ENCODE measurements around the gene FBXW12.
"Not testable (repeated sequence)": the region's sequence is repeated elsewhere in the genome, so short reads cannot be mapped to it uniquely, and the experiment has no call there.

Gene FBXW12

DNA sequence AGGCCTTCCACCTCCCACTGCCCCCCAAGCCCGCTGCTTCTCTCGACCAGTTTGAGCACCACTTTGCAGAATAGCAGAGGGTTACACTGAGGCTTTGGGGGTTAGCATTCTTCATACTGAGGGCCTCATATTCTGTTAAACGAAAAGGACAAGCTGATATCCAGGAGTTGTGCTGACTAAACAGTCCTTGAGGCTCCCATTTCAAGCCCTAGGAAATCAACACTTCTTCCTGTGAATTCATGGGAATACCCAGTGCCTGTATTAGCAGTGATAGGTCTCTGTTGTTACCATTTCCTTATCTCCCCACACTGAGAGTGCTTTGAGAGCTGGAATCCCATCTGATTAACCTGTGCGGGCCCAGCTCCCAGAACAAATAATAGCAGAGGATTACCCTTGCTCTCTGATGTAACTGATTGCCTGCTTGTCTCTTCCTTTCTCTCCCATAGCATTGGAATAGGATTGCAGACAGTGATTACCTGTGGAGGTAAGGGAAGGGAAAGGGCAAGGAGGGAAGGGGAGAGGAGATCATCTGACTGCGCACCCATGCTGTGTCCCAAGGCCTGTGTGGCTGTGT is 930 bp downstream of the FBXW12 start:
- DNase-seq: no peak

DNA sequence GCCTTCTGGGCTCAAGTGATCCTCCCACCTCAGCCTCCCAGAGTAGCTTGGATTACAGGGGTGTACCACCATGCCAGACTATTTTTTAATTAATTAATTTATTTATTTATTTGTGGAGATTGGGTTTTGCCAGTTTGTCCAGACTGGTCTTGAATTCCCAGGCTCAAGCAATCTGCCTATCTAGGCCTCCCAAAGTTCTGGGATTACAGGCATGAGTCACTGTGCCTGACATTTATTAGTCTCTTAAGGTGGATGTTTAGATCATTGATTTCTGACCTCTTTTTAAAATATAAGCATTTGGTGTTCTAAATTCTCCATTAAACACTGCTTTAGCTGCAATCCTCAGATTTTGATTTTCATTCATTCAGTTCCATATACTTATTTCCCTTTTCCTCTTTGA is 15.6 kb downstream of the FBXW12 start:
- DNase-seq: no peak

DNA sequence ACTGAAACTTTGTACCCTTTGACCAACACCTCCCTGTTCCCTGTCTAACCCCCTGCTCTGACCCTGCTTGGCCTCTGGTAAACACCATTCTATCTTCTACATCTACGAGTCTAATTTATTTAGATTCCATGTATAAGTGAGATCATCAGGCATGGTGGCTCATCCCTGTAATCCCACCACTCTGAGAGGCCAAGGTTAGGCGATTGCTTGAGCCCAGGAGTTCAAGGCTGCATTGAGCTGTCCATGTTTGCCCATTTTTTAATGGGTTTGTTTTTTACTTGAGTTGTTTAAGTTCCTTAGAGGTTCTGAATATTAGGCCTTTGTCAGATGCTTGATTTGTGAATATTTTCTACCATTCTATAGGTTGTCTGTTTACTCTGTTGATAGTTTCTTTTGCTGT is 16.9 kb downstream of the FBXW12 start:
- no peak for DNase-seq

DNA sequence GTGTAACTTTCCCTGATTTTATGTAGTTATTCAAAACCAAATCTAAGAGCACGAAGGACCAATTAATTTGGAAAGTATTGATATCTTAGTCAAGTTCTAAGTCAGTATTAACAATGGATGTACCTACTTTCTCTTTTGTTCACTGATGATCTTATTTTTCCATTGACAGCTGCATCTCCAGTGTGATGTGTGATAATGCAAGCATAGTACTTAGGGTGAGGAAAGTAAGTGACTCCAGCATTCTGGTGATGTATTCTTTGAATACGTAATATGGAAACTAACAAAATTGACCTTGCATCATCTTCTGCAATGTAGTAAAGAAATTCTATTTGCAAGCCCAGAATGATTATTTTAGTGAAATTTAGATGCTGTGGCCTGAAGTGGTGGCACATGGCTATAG is 22.4 kb downstream of the FBXW12 start:
- no peak for DNase-seq

DNA sequence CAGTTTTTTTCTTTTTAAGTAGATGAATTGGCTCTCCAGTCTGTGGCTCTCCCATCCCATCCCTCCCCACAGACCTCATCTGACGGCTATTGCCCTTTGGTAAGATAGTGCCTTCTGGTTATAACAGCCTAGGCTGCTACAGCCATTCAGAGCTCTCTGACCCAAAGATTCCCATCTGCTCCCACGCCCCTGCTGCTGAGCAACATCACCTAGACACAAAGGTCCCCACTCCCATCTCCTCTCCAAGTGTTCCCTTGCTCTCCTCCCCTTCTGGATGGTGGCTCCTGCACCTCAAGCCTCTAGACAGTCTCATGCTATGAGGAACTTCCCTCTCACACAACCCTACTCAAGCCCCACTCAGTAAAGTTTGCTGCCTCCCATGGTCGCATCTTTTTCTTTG is 23.7 kb downstream of the FBXW12 start:
- DNase-seq: no peak

DNA sequence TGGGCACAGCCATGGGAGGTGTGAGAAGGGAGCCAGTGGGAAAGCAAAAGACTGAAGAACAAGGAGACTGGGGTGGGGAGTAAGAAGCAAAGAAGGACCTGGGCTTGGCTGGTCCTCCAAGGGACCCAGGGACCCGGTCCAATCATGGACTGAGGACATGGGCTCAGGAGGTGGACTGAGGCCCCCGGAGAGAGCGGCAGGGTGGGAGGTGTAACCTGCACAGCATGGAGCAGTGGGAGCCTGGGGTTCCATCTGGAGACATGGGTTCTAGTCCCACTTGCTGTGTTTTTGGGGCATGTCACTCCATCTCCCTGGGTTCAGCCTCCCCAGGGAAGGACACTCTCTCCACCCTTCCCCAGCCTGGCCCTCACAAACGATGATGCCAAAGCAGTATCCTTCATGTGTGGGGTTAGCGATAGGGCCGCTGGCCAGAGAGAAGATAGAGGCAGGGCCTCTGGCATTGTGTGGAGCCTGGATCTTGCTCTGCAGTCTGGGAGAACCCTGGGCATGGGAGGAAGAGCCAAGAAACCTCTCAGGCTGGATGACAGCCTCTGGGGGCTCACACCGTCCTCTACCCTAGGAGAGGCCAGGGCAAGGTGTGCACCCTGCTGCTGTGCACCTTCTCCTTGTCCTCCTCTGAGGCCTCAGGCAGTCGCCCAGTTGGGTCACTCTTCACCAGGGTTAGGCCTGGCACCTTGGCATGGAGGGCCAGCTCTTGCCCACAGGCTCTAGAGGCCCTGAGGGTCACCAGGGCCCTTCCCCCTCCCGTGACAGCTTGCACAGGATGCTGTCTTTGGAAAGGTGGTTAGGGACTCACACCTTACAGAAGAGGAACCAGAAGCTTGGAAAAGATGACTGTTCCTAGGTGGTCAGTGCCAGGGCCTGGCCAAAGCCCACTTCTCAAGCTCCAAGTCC is 26.0 kb downstream of the FBXW12 start:
- DNase-seq: no peak

DNA sequence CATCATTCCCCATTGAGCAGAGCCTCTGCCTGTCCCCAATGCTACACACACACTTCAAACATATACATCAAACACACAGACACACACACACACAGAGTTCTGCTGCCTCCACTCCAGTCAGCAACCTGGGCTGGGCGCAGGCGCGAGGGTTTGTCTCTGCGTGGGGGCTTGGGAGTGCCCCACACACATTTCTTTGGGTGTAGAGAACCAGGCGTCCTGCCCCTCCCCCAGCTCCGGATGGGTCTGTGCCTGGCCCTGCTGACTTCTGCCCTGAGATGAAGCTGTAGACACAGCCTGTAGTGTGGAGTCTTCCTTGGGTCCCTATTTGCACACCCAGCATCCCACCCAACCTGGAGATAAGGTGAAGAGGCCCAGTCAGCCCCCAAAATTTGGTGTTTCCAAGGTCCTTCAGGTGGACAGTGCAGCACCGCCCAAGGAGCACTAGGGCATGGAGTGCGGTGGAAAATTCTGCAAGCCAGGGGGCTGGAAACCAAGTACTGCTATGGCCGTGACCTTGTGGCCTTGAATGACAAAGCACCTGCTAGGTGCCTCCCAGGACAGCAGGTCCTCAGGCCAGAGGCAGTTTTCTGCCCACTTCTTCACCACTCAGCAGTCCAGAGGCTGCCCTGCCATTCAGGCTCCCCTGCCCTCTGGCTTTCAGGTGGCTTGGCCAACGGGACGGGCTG is 26.8 kb downstream of the FBXW12 start:
- DNase-seq: no peak

DNA sequence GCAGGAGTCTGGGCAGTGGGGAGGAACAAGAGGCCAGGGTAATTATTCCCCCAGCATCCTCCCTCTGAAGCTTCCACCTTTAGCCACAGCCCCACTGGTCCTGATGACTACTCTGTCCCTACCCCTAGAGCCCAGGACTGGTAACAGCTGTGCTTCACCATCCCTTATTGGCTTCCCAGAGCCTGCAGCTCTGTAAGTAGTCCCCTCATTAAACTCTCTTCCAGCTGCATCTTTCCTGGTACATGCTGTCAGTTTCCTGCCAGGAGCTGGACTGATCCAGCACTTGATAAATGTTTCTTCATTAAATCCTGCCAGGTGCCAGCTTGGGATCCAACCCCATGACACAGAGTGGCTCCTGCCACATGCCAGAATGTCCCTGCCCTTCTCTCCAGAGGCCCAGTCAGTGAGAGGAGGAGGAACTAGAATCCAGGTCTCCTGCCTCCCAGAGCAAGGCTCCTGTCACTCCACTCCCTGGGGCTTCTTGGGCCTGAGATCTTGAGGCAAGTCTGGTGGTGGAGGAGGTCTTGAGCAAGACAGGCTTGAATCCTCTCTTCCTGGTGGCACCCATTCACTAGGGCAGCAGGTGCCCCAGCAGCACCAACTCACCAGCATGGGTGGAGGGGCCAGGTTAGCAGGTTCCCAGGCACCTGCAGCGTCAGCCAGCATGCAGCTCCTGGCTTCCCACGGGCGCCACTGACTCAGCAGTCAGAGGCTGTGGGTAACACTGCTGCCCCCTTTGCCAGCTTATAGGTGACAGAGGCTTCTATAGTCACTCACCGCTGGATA is 27.6 kb downstream of the FBXW12 start:
- no peak for DNase-seq

DNA sequence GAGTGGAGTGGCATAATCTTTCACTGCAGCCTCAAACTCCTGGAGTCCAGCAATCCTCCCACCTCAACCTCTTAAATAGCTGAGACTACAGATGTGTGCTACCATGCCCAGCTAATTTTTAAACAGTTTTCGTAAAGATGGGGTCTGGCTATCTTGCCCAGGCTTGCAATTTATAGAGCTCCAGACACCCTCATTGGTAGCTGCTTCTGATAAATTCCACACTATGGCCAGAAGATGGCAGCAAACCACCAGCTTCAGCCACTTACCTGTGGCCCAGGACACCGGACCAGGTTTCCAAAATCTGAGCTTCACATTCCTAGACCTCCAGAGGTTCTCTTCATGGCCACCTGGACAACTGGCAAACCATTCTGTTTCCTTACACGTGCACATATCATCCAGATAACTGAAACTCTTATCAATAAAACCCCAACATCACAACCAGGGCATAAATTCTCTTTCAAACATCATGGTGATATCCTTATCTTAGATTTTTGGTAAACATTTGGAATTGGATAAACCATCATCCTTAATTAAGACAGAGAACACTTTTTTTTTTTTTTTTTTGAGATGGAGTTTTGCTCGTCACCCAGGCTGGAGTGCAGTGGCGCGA is 28.9 kb downstream of the FBXW12 start:
- DNase-seq: peak; percentile 73

DNA sequence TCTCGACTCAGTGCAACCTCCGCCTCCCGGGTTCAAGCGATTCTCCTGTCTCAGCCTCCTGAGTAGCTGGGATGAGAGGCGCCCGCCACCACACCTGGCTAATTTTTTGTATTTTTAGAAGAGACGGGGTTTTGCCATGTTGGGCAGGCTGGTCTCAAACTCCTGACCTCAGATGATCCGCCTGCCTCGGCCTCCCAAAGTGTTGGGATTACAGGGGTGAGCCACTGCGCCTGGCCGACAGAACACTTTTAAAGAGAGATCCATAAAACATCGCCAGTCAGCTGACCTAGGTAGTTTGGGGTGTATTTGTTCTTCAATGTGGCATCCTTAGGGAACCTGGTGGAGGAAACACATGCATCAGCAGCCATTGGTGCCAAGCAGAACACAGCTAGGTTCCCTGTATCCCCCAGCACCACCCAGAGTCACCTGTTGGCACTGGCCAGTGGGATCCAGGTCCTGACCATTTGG is 29.4 kb downstream of the FBXW12 start:
- DNase-seq: not testable (repeated sequence)

DNA sequence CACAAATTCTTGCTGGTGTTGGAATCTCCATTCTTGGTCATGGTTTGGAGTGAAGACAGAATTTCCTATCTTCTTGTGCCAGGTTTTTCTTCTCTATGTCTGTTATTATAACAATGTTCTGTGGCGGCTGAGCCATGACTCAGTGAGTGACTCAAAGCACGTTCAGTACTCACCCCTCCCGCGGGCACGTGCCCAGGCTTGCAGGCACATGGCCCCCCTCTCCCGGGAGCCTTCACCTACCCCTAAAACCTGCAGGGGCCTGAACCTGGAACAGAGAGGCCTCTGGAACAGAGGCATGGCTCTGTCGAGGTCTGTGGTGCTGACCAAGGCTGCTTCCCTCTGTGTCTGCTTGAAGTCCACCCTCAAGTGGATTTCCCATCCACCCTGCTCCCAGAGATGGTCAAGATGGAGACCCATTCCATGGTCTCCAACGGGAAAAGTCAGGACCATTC is 30.3 kb downstream of the FBXW12 start:
- no peak for DNase-seq

DNA sequence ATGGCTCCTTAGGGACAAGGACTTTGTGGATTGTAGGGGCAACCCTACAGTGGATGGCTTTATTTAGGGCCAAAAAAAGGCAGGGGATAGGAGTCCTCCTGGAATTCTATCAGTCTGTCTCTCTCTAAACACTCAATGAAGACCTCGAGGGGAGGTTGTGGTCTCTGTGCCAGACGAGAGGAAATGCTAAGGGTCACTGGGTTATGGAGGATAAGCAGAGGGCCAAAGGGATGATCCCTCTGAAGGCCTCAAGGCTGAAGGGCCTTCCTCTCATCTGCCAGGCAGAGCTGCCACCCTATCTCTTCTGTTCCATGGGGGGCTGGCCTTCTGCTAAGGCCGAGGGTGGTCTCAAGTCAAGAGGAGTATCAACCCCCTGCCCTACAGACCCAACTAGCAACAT is 30.9 kb downstream of the FBXW12 start:
- no peak for DNase-seq

DNA sequence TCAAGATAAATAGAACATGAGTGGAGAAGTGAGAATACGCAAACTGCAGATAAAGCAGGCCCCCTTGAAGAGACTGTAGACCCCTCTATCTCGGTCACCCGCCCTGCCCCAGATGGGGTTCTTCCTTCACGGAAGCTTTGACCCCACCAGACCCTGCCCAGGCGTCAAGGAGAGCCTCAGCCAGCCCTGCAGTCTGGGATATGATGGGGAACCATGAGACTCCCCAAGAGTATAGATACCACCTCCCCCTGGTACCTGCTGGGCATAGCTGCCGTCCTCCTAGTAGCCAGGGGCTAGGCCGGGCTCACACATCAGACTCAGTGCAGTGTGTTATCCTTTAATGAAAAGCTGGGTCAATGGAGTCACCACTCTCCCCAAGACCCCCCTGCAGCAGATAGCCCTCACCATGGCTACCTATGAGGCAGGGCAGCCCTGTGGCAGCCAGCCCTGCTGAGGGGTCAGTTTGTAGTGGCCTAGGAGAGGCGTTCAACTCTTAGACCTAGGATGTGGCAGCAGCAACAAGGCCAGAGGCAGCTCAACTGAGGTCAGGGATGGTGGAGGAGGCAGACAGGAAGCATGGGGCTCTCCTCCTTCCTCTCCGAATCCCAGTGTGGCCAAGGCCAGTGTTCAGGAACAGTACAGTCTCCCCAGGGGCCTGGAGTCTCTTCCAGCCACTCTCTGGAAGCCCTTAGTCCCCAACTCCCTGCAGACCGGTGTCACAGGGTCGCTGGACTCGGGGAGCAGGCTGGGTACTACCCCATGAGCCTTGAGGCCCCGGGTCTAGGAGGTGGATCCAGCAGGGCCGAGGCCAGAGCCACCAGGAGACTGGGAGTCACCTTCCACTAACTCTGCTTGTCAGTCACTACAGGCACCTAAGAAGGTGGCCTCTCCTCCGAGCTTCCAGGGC is 31.8 kb downstream of the FBXW12 start:
- DNase-seq: no peak

DNA sequence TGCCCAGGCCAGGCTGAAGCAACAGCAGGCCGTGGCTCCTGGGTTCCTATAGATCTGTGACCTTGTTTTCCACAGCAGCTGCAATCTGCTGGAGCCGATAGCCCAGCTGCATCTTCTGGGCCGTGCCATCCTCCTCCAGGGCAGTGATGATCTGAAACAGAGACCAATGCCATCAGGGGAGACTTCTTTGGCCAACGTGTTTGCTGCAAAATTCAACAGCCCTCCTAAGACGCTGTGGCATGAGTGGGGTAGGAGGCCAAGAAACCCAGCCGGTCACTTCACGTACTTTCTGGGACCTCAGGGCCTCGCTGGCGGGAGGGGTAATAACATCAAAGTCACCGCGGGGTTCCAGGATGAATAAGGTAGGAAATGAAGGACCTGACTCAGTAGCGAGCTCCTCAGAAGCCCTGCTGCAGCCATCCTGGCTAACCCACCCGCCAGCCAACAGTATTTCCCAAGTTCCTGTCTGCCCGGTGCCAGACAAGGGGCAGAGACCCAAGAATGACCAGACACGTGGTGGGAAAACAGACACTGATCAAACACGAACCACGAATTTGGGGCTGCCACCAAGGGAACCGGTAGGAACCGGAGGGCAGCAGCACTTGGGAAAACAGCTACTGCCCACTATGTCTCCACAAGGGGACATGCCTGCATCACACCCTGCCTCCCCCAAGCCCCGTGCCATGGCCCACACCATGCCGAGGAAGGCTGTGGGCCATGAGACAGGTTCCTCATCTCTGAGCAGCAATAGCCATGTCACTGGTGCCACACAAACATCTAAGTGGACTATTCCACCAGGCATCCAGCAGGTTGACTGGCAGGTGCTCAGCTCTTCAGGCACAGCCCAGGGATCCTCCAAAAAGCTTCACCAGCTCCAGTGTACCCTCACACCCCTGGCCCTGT is 32.7 kb downstream of the FBXW12 start:
- DNase-seq: no peak

DNA sequence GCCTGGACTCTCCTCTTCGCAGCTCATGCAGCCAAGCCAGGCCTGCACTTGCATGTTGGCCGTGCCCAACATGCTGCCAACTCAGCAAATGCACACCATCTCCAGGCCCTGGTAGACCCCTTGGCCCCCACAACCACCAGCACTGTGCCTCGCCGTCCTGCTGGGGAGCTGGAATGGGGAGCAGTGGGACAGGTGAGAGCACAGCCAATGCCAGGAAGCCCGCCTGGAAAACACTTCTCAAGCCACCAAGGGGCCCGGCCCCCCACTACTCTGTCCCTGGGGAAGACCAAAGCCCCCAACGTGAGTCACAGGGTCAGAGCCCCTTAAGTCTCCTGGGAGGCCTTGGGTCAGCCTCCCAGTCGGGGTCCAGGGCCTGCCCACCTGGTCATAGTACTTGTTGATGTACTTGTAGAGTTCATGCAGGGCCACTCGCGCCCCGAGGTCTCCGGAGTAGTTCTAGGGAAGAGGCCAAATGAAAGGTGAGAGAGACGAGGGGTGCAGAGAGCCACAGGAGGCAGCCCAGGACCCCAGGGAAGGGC is 33.4 kb downstream of the FBXW12 start:
- no peak for DNase-seq

DNA sequence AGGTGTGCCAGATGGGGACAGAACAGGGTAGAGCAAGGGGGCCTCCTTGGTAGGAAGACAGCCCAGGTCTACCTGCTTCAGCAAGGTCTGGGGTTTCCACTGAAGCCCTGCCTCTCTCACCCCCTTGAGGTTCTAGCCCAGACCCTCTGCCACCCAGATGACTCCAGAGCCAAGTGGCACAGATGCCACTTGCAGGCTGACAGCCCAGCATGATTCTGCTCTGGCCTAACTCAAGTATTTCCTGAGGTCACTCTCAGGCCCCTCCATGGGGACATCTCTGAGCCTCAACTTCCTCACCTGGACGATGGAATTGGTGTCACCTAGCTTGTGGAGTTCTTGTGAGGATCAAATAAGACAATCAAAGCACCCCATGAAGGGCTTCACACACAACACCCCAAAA is 34.0 kb downstream of the FBXW12 start:
- DNase-seq: no peak

DNA sequence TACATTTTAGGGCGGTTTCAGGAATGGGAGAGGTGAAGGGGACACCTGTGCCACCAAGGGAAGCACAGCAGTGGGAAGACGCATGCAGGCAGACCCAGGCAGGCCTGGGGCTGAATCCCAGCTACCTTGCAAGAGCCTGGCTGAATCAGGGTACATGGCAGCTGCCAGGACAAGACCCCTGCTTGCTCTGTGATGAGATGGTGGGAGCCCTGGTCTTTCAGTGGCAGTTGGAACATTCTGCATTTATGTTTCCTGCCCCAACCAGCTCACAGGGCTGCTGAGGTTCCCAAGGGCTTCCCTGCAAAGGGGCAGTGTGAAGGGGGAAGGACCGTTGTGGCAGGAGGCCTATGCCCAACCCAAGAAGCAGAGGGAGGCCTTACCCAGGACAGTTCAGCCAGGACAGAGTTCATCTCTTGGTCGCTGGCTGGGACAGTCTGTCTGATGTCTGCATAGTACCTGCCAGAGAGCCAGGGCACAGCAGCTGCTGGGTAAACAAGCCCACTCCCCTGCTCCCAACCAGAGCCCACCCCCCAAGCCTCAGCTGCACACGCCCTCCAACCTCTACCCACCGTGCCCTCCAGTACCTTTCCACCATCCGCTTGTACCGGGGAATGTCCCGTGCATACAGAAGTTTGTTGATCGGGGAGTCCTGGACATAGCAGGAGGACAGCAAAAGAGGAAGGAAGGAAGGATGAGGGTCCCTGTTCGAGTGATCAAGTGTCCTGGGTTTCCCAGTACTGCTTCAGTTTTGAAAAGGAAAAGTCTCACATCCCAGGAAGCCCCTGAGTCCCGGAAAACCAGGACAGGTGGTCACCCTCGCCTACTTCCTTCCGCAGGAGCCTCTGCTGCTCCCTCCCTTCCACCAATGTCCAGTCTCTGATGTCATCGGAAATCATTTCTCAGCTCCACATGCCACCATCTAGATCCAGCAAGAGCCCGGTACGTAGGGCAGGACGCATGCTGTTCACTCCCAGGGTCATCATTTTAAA is 34.7 kb downstream of the FBXW12 start:
- no peak for DNase-seq

DNA sequence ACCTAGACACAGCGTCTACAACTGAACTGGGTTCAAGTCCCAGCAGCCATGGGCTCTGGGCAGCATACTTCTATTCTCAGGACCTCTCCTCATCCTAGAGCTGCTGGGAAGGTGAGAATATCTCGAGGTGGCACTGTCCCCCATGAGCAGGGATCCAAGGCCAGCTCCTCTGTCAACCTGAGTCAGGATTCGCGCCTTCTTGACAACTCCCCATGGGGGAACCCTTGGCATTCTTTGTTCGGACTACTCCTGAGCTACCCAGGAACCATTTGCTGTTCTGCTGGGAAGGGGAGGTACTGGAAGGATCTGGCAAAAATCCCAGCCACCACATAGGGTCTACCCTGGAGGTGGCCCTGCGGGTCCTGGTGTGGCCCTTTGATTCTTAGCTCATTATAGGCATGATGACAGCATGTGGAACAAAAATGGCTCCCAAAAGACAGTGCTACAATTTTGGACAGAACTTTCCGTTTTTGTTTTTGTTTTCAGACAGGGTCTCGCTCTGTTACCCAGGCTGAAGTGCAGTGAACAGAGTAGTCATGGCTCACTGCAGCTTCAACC is 35.6 kb downstream of the FBXW12 start:
- no peak for DNase-seq
